ENCODE measurements around the gene POLH. TPM values are rescaled to one million over a fixed set of nuclear protein-coding genes. Genes with fewer than 3 reads are reported as not detected.

POLH gene
- total RNA-seq, 2 donors from 2014 or later, result 12.3 to 23.8 TPM

- no peak for TF ChIP-seq CTCF (IDR thresholded peaks at IDR 0.05)
These were observed 58.8 kb downstream of the POLH start for GRCh38 chr6:43634702-43635303.

DNA sequence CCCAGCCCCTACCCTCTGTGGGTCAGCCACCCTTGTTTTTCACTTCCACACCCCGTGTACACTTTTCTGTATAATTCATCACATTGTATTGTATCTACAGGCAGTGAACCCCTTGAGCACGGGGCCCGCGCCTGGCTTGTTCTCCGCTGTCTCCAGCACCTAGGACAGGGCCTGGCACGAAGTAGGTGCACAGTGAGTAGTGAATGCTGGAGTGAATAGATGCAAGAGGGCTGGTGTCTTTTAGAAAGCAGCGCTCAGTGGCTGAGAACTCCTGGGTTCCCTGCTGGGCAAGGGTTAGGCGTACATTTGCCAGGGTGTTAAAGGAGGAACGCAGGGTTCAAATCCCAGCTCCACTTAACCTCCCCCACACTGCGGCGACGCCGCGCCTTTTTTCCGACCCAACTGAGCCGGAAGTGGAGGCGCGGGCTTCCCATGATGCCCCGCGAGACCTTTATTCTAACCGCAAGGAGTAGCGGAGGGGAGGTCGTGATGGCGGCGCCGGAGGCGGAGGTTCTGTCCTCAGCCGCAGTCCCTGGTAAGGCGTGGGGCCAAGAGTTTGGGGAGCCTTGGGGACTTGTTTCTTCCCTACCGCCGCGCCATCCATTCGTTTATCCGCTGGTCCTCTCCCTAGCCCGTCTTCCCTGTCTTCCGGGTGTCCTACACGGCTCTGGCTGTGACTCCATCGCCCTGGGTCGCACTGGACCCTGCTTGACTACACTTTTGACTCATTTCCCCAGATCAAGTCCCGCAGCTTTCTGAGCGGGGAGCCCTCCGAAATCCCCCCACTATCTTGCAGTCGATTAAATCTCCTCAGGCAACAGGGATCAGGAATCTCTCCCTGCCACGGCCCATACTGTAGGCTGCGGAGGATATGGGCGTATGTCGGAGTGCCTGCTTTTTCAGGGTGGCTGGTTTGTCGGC is 59.7 kb downstream of the POLH start, which contains the start of gene MAD2L1BP:
MAD2L1BP (plus strand) TSS at position 454 of the 921 bp plus-strand sequence; CDS start at position 490, 36 bp downstream.
- H3K9me3 ChIP-seq, result no peaks in the 10 kb centered on the region
- H3K27ac ChIP-seq, result peak within 1 kb of the TSS; percentile 58
- peaks cover 15% of the 10 kb centered on the region for H3K4me1 ChIP-seq
- H3K9ac ChIP-seq (ENCODE audit: low read depth in 2 of 2, low read length in 2 of 2), result peak within 1 kb of the TSS; percentile 83 to 99
- intact Hi-C loops (cut with DNase I), result no loop called here
- peak; percentile 95 for DNase-seq
- peaks cover 13% of the 10 kb centered on the region for H3K36me3 ChIP-seq
- peak within 1 kb of the TSS; percentile 60 for H3K4me3 ChIP-seq
- no peaks in the 10 kb centered on the region for H3K27me3 ChIP-seq
- no peak for TF ChIP-seq CTCF (IDR thresholded peaks at IDR 0.05)

More at GRCh38 chr6:43634702-43635303, 58.8 kb downstream of the POLH start:
- no peak for DNase-seq
- Histone ChIP-seq H3K36me3 (peaks cover 4% of the 10 kb centered on the region), H3K27ac (peak overlapping the region; percentile 58), H3K9ac (ENCODE audit: low read depth in 2 of 2, low read length in 2 of 2) (no peak overlapping the region), H3K9me3 (no peaks in the 10 kb centered on the region), H3K27me3 (no peaks in the 10 kb centered on the region), H3K4me1 (peaks cover 15% of the 10 kb centered on the region), H3K4me3 (no peak overlapping the region)
- intact Hi-C loops (cut with DNase I), result no loop called here

GRCh38 chr6:43636308-43636659 is 60.3 kb downstream of the POLH start:
- intact Hi-C loops (cut with DNase I), result no loop called here
- H3K27ac ChIP-seq, result peak overlapping the region; percentile 58
- TF ChIP-seq CTCF (IDR thresholded peaks at IDR 0.05), result no peak
- H3K4me3 ChIP-seq, result peak overlapping the region; percentile 60
- peak overlapping the region; percentile 83 to 99 for H3K9ac ChIP-seq (ENCODE audit: low read depth in 2 of 2, low read length in 2 of 2)
- H3K9me3 ChIP-seq, result no peaks in the 10 kb centered on the region
- H3K36me3 ChIP-seq, result peaks cover 18% of the 10 kb centered on the region
- DNase-seq, result no peak
- no peaks in the 10 kb centered on the region for H3K27me3 ChIP-seq
- H3K4me1 ChIP-seq, result peaks cover 15% of the 10 kb centered on the region

DNA sequence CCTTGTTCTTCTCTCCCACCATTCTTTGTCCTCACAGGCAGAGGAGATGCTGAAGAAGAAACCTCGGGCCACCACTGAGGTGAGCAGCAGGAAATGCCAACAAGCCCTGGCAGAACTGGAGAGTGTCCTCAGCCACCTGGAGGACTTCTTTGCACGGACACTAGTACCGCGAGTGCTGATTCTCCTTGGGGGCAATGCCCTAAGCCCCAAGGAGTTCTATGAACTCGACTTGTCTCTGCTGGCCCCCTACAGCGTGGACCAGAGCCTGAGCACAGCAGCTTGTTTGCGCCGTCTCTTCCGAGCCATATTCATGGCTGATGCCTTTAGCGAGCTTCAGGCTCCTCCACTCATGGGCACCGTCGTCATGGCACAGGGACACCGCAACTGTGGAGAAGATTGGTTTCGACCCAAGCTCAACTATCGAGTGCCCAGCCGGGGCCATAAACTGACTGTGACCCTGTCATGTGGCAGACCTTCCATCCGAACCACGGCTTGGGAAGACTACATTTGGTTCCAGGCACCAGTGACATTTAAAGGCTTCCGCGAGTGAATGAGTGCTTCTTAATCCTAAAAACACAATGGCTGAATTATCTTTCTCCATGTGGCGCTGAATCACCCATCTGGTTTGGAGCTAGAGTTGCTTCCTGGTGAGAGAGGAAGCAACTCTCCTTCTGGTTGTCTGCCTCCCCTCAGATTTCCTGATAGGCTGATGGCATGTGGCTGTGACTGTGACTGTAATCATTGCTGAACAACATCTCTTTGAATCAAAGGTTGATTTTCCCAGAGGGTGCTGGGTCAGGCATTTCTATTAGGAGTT is 64.2 kb downstream of the POLH start:
- no peaks in the 10 kb centered on the region for H3K27me3 ChIP-seq
- TF ChIP-seq CTCF (IDR thresholded peaks at IDR 0.05), result no peak
- peaks cover 24% of the 10 kb centered on the region for H3K36me3 ChIP-seq
- H3K4me3 ChIP-seq, result no peak overlapping the region
- H3K4me1 ChIP-seq, result peaks cover 15% of the 10 kb centered on the region
- no peak overlapping the region for H3K9ac ChIP-seq (ENCODE audit: low read depth in 2 of 2, low read length in 2 of 2)
- intact Hi-C loops (cut with DNase I), result no loop called here
- no peak for DNase-seq
- no peak overlapping the region for H3K27ac ChIP-seq
- H3K9me3 ChIP-seq, result no peaks in the 10 kb centered on the region
